NT2/D1 (cell line): ENCODE data around the gene ANKRD24.
"Not testable (repeated sequence)": the region's sequence is repeated elsewhere in the genome, so short reads cannot be mapped to it uniquely, and the experiment has no call there.

Experiments
- DNase-seq: peaks from one replicate; pipeline ENCODE4 v3.0.0-alpha.2; 2011; ENCODE audit warnings: low read depth, low spot score
- H3K27me3 ChIP-seq: 2 replicates; pipeline ENCODE4 v1.6.0; 2011; ENCODE audit warnings: mild to moderate bottlenecking; ENCODE audit not compliant: insufficient read length, insufficient read depth
- H3K36me3 ChIP-seq: 2 replicates; pipeline ENCODE4 v1.6.1; 2011; ENCODE audit warnings: mild to moderate bottlenecking, low read length, mixed read lengths; ENCODE audit not compliant: insufficient read depth, insufficient read length
- H3K4me1 ChIP-seq: 2 replicates; pipeline ENCODE4 v1.5.1; 2011; ENCODE audit not compliant: insufficient read depth, insufficient read length
- H3K4me3 ChIP-seq: 2 replicates; pipeline ENCODE4 v1.5.1; 2011; ENCODE audit warnings: low read depth; ENCODE audit not compliant: insufficient read length
- H3K9ac ChIP-seq: 2 replicates; pipeline ENCODE4 v1.6.0; 2011; ENCODE audit warnings: low read depth; ENCODE audit not compliant: insufficient read length
- H3K9me3 ChIP-seq: 2 replicates; pipeline ENCODE4 v1.5.1; 2011; ENCODE audit warnings: mild to moderate bottlenecking, low read length; ENCODE audit not compliant: insufficient read depth
- SUZ12 ChIP-seq: IDR thresholded peaks from 2 replicates; pipeline ENCODE4 v1.6.1; 2011; ENCODE audit not compliant: insufficient read length, insufficient read depth; ENCODE audit errors: extremely low read depth
- YY1 ChIP-seq: IDR thresholded peaks from 2 replicates; pipeline ENCODE4 v1.6.1; 2011; ENCODE audit not compliant: insufficient read length, insufficient read depth
- ZNF274 ChIP-seq: IDR thresholded peaks from 2 replicates; pipeline ENCODE4 v1.6.1; 2011; ENCODE audit warnings: mild to moderate bottlenecking, low read depth, low read length

The ANKRD24 gene

GRCh38 chr19:4229179-4229931, 46.9 kb downstream of the ANKRD24 start, which contains the start of gene EBI3:
TSS of gene EBI3 (plus strand) at chr19:4229523. CDS start at chr19:4229551, 28 bp downstream.
- peaks cover 11% of the 10 kb centered on the region for H3K4me1 ChIP-seq
- TF ChIP-seq SUZ12, result no peak
- no peak for TF ChIP-seq YY1
- no peak for TF ChIP-seq ZNF274
- no peaks in the 10 kb centered on the region for H3K36me3 ChIP-seq
- H3K9ac ChIP-seq, result no peak within 1 kb of the TSS
- no peak within 1 kb of the TSS for H3K4me3 ChIP-seq
- DNase-seq, result no peak
- H3K9me3 ChIP-seq, result no peaks in the 10 kb centered on the region
- H3K27me3 ChIP-seq, result peaks cover 5% of the 10 kb centered on the region

GRCh38 chr19:4230237-4230636, 47.7 kb downstream of the ANKRD24 start:
- H3K4me3 ChIP-seq, H3K9me3 ChIP-seq, H3K36me3 ChIP-seq, H3K9ac ChIP-seq, H3K27me3 ChIP-seq, H3K4me1 ChIP-seq, DNase-seq: not testable (repeated sequence)

- not testable (repeated sequence) for H3K4me1 ChIP-seq, H3K4me3 ChIP-seq, H3K9ac ChIP-seq, H3K27me3 ChIP-seq, H3K9me3 ChIP-seq, DNase-seq, H3K36me3 ChIP-seq
Observed at GRCh38 chr19:4231521-4231920, 49.0 kb downstream of the ANKRD24 start.

- not testable (repeated sequence) for H3K9ac ChIP-seq, H3K9me3 ChIP-seq, H3K36me3 ChIP-seq, H3K4me1 ChIP-seq, H3K4me3 ChIP-seq, H3K27me3 ChIP-seq, DNase-seq
Observed at GRCh38 chr19:4232139-4232538, 49.6 kb downstream of the ANKRD24 start.

- no peak for DNase-seq
- TF ChIP-seq SUZ12 (no peak), YY1 (no peak)
- H3K9ac ChIP-seq, result no peak overlapping the region
- H3K4me3 ChIP-seq, result no peak overlapping the region
- no peaks in the 10 kb centered on the region for H3K36me3 ChIP-seq
- H3K4me1 ChIP-seq, result peaks cover 8% of the 10 kb centered on the region
- no peaks in the 10 kb centered on the region for H3K9me3 ChIP-seq
- peaks cover 4% of the 10 kb centered on the region for H3K27me3 ChIP-seq
Observed at GRCh38 chr19:4232614-4233281, 50.3 kb downstream of the ANKRD24 start.

GRCh38 chr19:4233282-4233853, 50.9 kb downstream of the ANKRD24 start:
- Histone ChIP-seq H3K27me3 (no peaks in the 10 kb centered on the region), H3K4me3 (no peak overlapping the region), H3K9ac (no peak overlapping the region), H3K36me3 (no peaks in the 10 kb centered on the region), H3K9me3 (no peaks in the 10 kb centered on the region), H3K4me1 (peaks cover 8% of the 10 kb centered on the region)
- TF ChIP-seq SUZ12, result no peak
- no peak for TF ChIP-seq ZNF274
- TF ChIP-seq YY1, result no peak
- no peak for DNase-seq

GRCh38 chr19:4234142-4234861, 51.8 kb downstream of the ANKRD24 start:
- DNase-seq, result no peak
- Histone ChIP-seq H3K9ac (no peak overlapping the region), H3K4me1 (peaks cover 4% of the 10 kb centered on the region), H3K27me3 (no peaks in the 10 kb centered on the region), H3K4me3 (no peak overlapping the region), H3K36me3 (no peaks in the 10 kb centered on the region), H3K9me3 (no peaks in the 10 kb centered on the region)
- TF ChIP-seq YY1 (no peak), SUZ12 (no peak), ZNF274 (no peak)
